ENCODE data around the gene ATN1. TPM values are rescaled to one million over a fixed set of nuclear protein-coding genes. Genes with fewer than 3 reads are reported as not detected.

Gene ATN1
- total and polyA plus RNA-seq, 9 of the 15 experiments (the other 6 are each of a cell fraction or from before 2014, with no cell fraction given), result 0.15 to 49.8 (median 2.7) TPM

DNA sequence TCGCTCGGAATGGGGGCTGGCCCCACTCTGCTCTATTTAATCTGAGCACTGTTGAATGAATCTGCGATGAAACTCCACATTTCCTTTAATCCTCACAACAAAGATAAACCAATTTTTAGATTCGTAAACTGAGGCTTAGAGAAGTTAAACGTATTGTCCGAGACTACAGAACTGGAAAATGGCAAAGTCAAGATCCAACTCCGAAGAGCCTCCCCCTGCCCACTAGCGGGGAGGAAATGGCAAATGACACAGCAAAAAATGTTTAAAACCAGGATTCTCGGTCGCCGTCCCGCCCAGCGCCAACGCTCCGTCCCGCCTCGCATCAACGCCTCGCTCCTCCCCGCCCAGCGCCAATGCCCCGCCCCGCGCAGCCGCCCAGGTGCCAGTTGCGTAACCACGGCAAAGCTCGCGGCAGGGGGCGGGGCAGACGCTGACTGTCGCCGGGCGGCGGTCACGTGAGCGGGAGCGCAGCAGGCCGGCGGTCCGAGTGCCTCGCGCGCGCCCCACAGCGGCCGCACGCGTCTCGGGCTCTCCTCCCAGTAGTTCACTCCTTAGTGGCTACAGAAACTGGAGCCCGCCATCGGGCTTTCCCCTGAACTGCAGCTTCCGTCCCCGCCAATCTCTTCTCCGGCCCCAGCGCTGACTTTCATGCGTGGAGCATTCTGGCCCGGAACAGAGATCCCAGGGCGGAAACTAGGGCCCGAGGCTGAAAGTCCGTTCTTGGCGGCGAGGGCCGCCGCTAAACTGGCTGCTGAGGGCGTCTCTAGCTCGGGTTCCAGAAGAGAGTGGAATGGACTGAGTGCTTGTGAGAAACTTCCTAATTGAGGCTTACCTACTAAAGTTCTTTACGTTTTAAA, 36.7 kb upstream of the ATN1 start (continued):
- TF ChIP-seq, protein P1, sequence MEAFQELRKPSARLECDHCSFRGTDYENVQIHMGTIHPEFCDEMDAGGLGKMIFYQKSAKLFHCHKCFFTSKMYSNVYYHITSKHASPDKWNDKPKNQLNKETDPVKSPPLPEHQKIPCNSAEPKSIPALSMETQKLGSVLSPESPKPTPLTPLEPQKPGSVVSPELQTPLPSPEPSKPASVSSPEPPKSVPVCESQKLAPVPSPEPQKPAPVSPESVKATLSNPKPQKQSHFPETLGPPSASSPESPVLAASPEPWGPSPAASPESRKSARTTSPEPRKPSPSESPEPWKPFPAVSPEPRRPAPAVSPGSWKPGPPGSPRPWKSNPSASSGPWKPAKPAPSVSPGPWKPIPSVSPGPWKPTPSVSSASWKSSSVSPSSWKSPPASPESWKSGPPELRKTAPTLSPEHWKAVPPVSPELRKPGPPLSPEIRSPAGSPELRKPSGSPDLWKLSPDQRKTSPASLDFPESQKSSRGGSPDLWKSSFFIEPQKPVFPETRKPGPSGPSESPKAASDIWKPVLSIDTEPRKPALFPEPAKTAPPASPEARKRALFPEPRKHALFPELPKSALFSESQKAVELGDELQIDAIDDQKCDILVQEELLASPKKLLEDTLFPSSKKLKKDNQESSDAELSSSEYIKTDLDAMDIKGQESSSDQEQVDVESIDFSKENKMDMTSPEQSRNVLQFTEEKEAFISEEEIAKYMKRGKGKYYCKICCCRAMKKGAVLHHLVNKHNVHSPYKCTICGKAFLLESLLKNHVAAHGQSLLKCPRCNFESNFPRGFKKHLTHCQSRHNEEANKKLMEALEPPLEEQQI (IDR thresholded peaks at IDR 0.05), result no peak
- TF ChIP-seq TRIM24 (IDR thresholded peaks at IDR 0.05) (peak; percentile 63 to 81; a peak in 3 of 4 replicates), YY1 (IDR thresholded peaks at IDR 0.05; ENCODE audit: borderline replicate concordance in 1 of 3, control insufficient read depth in 1 of 3, extremely low read depth in 1 of 3, insufficient read depth in 3 of 3, insufficient read length in 1 of 3, insufficient replicate concordance in 2 of 3, low read depth in 1 of 3, low read length in 2 of 3) (peak in 2 of 3 experiments; percentile 50 to 66), PML (IDR thresholded peaks at IDR 0.05; ENCODE audit: low read length) (peak; percentile 24; the same call in 1 of the 2 replicates), HNRNPUL1 (IDR thresholded peaks at IDR 0.05; ENCODE audit: low read length) (no peak), SMAD4 (CRISPR knock-in tag; conservative IDR thresholded peaks at IDR 0.05) (peak; percentile 81), ZNF431 (CRISPR knock-in tag; IDR thresholded peaks at IDR 0.05) (no peak), RBBP5 (IDR thresholded peaks at IDR 0.05; ENCODE audit: borderline replicate concordance, insufficient read depth, low read length, poor library complexity, severe bottlenecking) (peak; percentile 51)
- TF ChIP-seq, protein P2, sequence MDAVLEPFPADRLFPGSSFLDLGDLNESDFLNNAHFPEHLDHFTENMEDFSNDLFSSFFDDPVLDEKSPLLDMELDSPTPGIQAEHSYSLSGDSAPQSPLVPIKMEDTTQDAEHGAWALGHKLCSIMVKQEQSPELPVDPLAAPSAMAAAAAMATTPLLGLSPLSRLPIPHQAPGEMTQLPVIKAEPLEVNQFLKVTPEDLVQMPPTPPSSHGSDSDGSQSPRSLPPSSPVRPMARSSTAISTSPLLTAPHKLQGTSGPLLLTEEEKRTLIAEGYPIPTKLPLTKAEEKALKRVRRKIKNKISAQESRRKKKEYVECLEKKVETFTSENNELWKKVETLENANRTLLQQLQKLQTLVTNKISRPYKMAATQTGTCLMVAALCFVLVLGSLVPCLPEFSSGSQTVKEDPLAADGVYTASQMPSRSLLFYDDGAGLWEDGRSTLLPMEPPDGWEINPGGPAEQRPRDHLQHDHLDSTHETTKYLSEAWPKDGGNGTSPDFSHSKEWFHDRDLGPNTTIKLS (IDR thresholded peaks at IDR 0.05; ENCODE audit: borderline replicate concordance, low read depth), result peak; percentile 80; the same call in 1 of the 2 replicates
- TF ChIP-seq, protein P3, sequence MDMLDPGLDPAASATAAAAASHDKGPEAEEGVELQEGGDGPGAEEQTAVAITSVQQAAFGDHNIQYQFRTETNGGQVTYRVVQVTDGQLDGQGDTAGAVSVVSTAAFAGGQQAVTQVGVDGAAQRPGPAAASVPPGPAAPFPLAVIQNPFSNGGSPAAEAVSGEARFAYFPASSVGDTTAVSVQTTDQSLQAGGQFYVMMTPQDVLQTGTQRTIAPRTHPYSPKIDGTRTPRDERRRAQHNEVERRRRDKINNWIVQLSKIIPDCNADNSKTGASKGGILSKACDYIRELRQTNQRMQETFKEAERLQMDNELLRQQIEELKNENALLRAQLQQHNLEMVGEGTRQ (CRISPR knock-in tag; IDR thresholded peaks at IDR 0.05), result peak; percentile 93
- TF ChIP-seq, protein P4, sequence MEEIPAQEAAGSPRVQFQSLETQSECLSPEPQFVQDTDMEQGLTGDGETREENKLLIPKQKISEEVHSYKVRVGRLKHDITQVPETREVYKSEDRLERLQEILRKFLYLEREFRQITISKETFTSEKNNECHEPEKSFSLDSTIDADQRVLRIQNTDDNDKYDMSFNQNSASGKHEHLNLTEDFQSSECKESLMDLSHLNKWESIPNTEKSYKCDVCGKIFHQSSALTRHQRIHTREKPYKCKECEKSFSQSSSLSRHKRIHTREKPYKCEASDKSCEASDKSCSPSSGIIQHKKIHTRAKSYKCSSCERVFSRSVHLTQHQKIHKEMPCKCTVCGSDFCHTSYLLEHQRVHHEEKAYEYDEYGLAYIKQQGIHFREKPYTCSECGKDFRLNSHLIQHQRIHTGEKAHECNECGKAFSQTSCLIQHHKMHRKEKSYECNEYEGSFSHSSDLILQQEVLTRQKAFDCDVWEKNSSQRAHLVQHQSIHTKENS (CRISPR knock-in tag; IDR thresholded peaks at IDR 0.05), result no peak
- TF ChIP-seq, protein P5, sequence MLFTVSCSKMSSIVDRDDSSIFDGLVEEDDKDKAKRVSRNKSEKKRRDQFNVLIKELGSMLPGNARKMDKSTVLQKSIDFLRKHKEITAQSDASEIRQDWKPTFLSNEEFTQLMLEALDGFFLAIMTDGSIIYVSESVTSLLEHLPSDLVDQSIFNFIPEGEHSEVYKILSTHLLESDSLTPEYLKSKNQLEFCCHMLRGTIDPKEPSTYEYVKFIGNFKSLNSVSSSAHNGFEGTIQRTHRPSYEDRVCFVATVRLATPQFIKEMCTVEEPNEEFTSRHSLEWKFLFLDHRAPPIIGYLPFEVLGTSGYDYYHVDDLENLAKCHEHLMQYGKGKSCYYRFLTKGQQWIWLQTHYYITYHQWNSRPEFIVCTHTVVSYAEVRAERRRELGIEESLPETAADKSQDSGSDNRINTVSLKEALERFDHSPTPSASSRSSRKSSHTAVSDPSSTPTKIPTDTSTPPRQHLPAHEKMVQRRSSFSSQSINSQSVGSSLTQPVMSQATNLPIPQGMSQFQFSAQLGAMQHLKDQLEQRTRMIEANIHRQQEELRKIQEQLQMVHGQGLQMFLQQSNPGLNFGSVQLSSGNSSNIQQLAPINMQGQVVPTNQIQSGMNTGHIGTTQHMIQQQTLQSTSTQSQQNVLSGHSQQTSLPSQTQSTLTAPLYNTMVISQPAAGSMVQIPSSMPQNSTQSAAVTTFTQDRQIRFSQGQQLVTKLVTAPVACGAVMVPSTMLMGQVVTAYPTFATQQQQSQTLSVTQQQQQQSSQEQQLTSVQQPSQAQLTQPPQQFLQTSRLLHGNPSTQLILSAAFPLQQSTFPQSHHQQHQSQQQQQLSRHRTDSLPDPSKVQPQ (CRISPR knock-in tag; IDR thresholded peaks at IDR 0.05; ENCODE audit: borderline replicate concordance), result no peak
- TF ChIP-seq, protein P6, sequence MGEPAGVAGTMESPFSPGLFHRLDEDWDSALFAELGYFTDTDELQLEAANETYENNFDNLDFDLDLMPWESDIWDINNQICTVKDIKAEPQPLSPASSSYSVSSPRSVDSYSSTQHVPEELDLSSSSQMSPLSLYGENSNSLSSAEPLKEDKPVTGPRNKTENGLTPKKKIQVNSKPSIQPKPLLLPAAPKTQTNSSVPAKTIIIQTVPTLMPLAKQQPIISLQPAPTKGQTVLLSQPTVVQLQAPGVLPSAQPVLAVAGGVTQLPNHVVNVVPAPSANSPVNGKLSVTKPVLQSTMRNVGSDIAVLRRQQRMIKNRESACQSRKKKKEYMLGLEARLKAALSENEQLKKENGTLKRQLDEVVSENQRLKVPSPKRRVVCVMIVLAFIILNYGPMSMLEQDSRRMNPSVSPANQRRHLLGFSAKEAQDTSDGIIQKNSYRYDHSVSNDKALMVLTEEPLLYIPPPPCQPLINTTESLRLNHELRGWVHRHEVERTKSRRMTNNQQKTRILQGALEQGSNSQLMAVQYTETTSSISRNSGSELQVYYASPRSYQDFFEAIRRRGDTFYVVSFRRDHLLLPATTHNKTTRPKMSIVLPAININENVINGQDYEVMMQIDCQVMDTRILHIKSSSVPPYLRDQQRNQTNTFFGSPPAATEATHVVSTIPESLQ (CRISPR knock-in tag; IDR thresholded peaks at IDR 0.05), result no peak

All from K562 (cell line).